ENCODE results near the gene ARV1. TPM values are rescaled to one million over a fixed set of nuclear protein-coding genes. Genes with fewer than 3 reads are reported as not detected.

ARV1 gene
- total and polyA plus RNA-seq, 10 of the 15 experiments (the other 5 are each of a cell fraction or from before 2014, with no cell fraction given), result 23.2 to 55.1 (median 35.6) TPM

- no peak for ATAC-seq
- TF ChIP-seq NRF1 (conservative IDR thresholded peaks at IDR 0.05; ENCODE audit: low read depth, low read length) (no peak), ZNF687 (IDR thresholded peaks at IDR 0.05) (no peak), EP300 (IDR thresholded peaks at IDR 0.05; ENCODE audit: borderline replicate concordance in 1 of 2, control insufficient read depth in 1 of 2, low read depth in 2 of 2, low read length in 2 of 2) (no peak), RAD21 (IDR thresholded peaks at IDR 0.05; ENCODE audit: insufficient read depth, low read depth, low read length) (no peak), SP1 (IDR thresholded peaks at IDR 0.05; ENCODE audit: low read depth, low read length) (no peak), NR2C2 (IDR thresholded peaks at IDR 0.05; ENCODE audit: borderline replicate concordance, control insufficient read depth, insufficient read length, low read depth) (no peak), RBBP5 (conservative IDR thresholded peaks at IDR 0.05) (no peak), BCLAF1 (IDR thresholded peaks at IDR 0.05) (no peak), ZNF24 (IDR thresholded peaks at IDR 0.05) (no peak), SMARCA5 (IDR thresholded peaks at IDR 0.05) (no peak), PAX5 (IDR thresholded peaks at IDR 0.05; ENCODE audit: borderline replicate concordance, low read depth, low read length) (no peak)
- TF ChIP-seq, protein P1, sequence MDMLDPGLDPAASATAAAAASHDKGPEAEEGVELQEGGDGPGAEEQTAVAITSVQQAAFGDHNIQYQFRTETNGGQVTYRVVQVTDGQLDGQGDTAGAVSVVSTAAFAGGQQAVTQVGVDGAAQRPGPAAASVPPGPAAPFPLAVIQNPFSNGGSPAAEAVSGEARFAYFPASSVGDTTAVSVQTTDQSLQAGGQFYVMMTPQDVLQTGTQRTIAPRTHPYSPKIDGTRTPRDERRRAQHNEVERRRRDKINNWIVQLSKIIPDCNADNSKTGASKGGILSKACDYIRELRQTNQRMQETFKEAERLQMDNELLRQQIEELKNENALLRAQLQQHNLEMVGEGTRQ (IDR thresholded peaks at IDR 0.05; ENCODE audit: borderline replicate concordance, low read depth, low read length), result no peak
- TF ChIP-seq, protein P2, sequence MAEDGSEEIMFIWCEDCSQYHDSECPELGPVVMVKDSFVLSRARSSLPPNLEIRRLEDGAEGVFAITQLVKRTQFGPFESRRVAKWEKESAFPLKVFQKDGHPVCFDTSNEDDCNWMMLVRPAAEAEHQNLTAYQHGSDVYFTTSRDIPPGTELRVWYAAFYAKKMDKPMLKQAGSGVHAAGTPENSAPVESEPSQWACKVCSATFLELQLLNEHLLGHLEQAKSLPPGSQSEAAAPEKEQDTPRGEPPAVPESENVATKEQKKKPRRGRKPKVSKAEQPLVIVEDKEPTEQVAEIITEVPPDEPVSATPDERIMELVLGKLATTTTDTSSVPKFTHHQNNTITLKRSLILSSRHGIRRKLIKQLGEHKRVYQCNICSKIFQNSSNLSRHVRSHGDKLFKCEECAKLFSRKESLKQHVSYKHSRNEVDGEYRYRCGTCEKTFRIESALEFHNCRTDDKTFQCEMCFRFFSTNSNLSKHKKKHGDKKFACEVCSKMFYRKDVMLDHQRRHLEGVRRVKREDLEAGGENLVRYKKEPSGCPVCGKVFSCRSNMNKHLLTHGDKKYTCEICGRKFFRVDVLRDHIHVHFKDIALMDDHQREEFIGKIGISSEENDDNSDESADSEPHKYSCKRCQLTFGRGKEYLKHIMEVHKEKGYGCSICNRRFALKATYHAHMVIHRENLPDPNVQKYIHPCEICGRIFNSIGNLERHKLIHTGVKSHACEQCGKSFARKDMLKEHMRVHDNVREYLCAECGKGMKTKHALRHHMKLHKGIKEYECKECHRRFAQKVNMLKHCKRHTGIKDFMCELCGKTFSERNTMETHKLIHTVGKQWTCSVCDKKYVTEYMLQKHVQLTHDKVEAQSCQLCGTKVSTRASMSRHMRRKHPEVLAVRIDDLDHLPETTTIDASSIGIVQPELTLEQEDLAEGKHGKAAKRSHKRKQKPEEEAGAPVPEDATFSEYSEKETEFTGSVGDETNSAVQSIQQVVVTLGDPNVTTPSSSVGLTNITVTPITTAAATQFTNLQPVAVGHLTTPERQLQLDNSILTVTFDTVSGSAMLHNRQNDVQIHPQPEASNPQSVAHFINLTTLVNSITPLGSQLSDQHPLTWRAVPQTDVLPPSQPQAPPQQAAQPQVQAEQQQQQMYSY (CRISPR knock-in tag; IDR thresholded peaks at IDR 0.05), result no peak
These were observed 21.7 kb downstream of the ARV1 start for GRCh38 chr1:231000639-231001038.

More at GRCh38 chr1:231000639-231001038, 21.7 kb downstream of the ARV1 start:
- Histone ChIP-seq H3K27me3 (replicated peaks in 1 of 2; ENCODE audit: control insufficient read depth in 2 of 2, insufficient read depth in 2 of 2, low read length in 1 of 2) (no peaks in the 10 kb centered on the region), H3K4me2 (ENCODE audit: control insufficient read depth, insufficient read depth) (no peak overlapping the region), H3K36me3 (ENCODE audit: control insufficient read depth in 2 of 2, insufficient read depth in 2 of 2, low read length in 1 of 2) (peaks cover 17 to 29% of the 10 kb centered on the region in 2 experiments), H3K9me3 (replicated peaks; ENCODE audit: control insufficient read depth, insufficient read depth, low read length) (no peaks in the 10 kb centered on the region; the same call in 2 of the 3 replicates), H3K9ac (ENCODE audit: control insufficient read depth, insufficient read depth, low read length) (no peak overlapping the region), H3K4me1 (ENCODE audit: control insufficient read depth, insufficient read depth, low read length) (no peaks in the 10 kb centered on the region), H3K79me2 (ENCODE audit: control insufficient read depth, insufficient read depth, low read length) (no peaks in the 10 kb centered on the region), H3K27ac (ENCODE audit: control insufficient read depth, insufficient read depth) (no peak overlapping the region), H3K4me3 (no peak overlapping the region), H4K20me1 (ENCODE audit: control insufficient read depth, insufficient read depth) (no peaks in the 10 kb centered on the region), H2AFZ (ENCODE audit: control insufficient read depth, low read depth, low read length) (no peak overlapping the region)
- in situ Hi-C loops (cut with MboI) (no loop called here), intact Hi-C loops (cut with micrococcal nuclease; ENCODE audit: unreplicated experiment) (no loop called here)
- SMC1A ChIA-PET (ENCODE audit: uncharacterized antibody, unreplicated experiment), result interaction anchor here (0.7 kb wide), 1 partner anchor 1243 kb away, joined by 3 read pairs; no protein-coding TSS in a partner anchor
- BruUV-seq (replicated peaks), result no TSS peak
- FAIRE-seq (no peak), DNase-seq (ENCODE audit: low read depth, low spot score) (no peak)
- WGBS (ENCODE audit: insufficient coverage, insufficient replicate concordance, low lambda C conversion rate, missing lambda C conversion rate), result 100% methylated on average over 1 of the region's 1 CpG
- POLR2A ChIA-PET, result no interaction called here
- RAD21 ChIA-PET (ENCODE audit: unreplicated experiment), result no interaction called here
- CTCF ChIA-PET, result no interaction called here
